ENCODE measurements around the gene STX12.
"Not testable (repeated sequence)": the region's sequence is repeated elsewhere in the genome, so short reads cannot be mapped to it uniquely, and the experiment has no call there.

Gene STX12

GRCh38 chr1:27775336-27775735, 2.3 kb downstream of the STX12 start:
- not testable (repeated sequence) for DNase-seq (ENCODE audit: low spot score)

- DNase-seq (ENCODE audit: low spot score), result not testable (repeated sequence)
Measured at GRCh38 chr1:27776276-27776675, 3.3 kb downstream of the STX12 start.

GRCh38 chr1:27778056-27778455, 5.0 kb downstream of the STX12 start:
- DNase-seq (ENCODE audit: low spot score), result no peak

GRCh38 chr1:27779122-27779521, 6.1 kb downstream of the STX12 start:
- no peak for DNase-seq (ENCODE audit: low spot score)

- DNase-seq (ENCODE audit: low spot score), result no peak
Measured at GRCh38 chr1:27782950-27783349, 9.9 kb downstream of the STX12 start.

GRCh38 chr1:27784700-27785099, 11.7 kb downstream of the STX12 start:
- DNase-seq (ENCODE audit: low spot score), result no peak

- DNase-seq (ENCODE audit: low spot score), result no peak
Measured at GRCh38 chr1:27785781-27786455, 12.9 kb downstream of the STX12 start.

GRCh38 chr1:27787895-27788294, 14.9 kb downstream of the STX12 start:
- DNase-seq (ENCODE audit: low spot score), result no peak

GRCh38 chr1:27789540-27790041, 16.6 kb downstream of the STX12 start:
- DNase-seq (ENCODE audit: low spot score), result no peak

- DNase-seq (ENCODE audit: low spot score), result not testable (repeated sequence)
Measured at GRCh38 chr1:27790270-27790669, 17.3 kb downstream of the STX12 start.

- DNase-seq (ENCODE audit: low spot score), result no peak
Measured at GRCh38 chr1:27795601-27796000, 22.6 kb downstream of the STX12 start.

GRCh38 chr1:27804791-27805190, 31.8 kb downstream of the STX12 start:
- DNase-seq (ENCODE audit: low spot score), result no peak

- DNase-seq (ENCODE audit: low spot score), result no peak
Measured at GRCh38 chr1:27806758-27807157, 33.7 kb downstream of the STX12 start.

GRCh38 chr1:27807385-27807784, 34.4 kb downstream of the STX12 start:
- no peak for DNase-seq (ENCODE audit: low spot score)

- DNase-seq (ENCODE audit: low spot score), result not testable (repeated sequence)
Measured at GRCh38 chr1:27808131-27808530, 35.1 kb downstream of the STX12 start.

- DNase-seq (ENCODE audit: low spot score), result no peak
Measured at GRCh38 chr1:27809883-27810282, 36.9 kb downstream of the STX12 start.

GRCh38 chr1:27811741-27812500, 38.9 kb downstream of the STX12 start:
- no peak for DNase-seq (ENCODE audit: low spot score)

- no peak for DNase-seq (ENCODE audit: low spot score)
Measured at GRCh38 chr1:27816921-27817630, 44.1 kb downstream of the STX12 start.

- DNase-seq (ENCODE audit: low spot score), result no peak
Measured at GRCh38 chr1:27821761-27822315, 48.8 kb downstream of the STX12 start.

GRCh38 chr1:27823784-27824183, 50.8 kb downstream of the STX12 start:
- no peak for DNase-seq (ENCODE audit: low spot score)

GRCh38 chr1:27824411-27824810, 51.4 kb downstream of the STX12 start:
- no peak for DNase-seq (ENCODE audit: low spot score)

- DNase-seq (ENCODE audit: low spot score), result not testable (repeated sequence)
Measured at GRCh38 chr1:27829339-27829960, 56.4 kb downstream of the STX12 start.

Measured in cerebellar cortex (tissue), 1 donor.